ENCODE data around the gene POLR3E. TPM values are rescaled to one million over a fixed set of nuclear protein-coding genes. Genes with fewer than 3 reads are reported as not detected.
A peak's percentile ranks its signal among the peaks of the same experiment; 100 is the strongest.

POLR3E gene
- polyA plus RNA-seq, 1 donor (not counting 4 experiments of a cell fraction or from before 2014, with no cell fraction given): 74.0 TPM

- dilution Hi-C loops (cut with MboI; ENCODE audit: extremely low pct_ligation_motif_present, low sequenced_read_pairs): no loop called here
- Histone ChIP-seq H3K9me3 (ENCODE audit: control insufficient read depth, low read depth, low read length) (no peaks in the 10 kb centered on the region), H3K4me1 (ENCODE audit: control insufficient read depth, extremely low read depth, insufficient read depth, low read length) (no peaks in the 10 kb centered on the region), H3K9ac (ENCODE audit: control insufficient read depth, extremely low read depth, insufficient read depth, low read length) (no peak overlapping the region), H3K79me2 (ENCODE audit: control insufficient read depth, insufficient read depth, low read length) (peaks cover 8% of the 10 kb centered on the region), H3K4me2 (ENCODE audit: control insufficient read depth, extremely low read depth, insufficient read depth, low read depth, low read length) (no peak overlapping the region), H3K4me3 (ENCODE audit: control insufficient read depth in 2 of 3, extremely low read depth in 1 of 3, insufficient read depth in 2 of 3, low read depth in 1 of 3, low read length in 3 of 3) (no peak overlapping the region), H4K20me1 (ENCODE audit: control insufficient read depth, extremely low read depth, insufficient read depth, low read length) (peaks cover 6% of the 10 kb centered on the region), H3K36me3 (ENCODE audit: control insufficient read depth in 2 of 2, extremely low read depth in 1 of 2, insufficient read depth in 2 of 2, low read length in 2 of 2) (no peaks in the 10 kb centered on the region), H3K27me3 (ENCODE audit: control insufficient read depth, extremely low read depth, insufficient read depth, low read length) (no peaks in the 10 kb centered on the region), H3K9me1 (ENCODE audit: control insufficient read depth, extremely low read depth, insufficient read depth, low read length) (no peaks in the 10 kb centered on the region), H2AFZ (ENCODE audit: control insufficient read depth, low read length) (no peak overlapping the region), H3K27ac (ENCODE audit: control insufficient read depth, insufficient read depth, low read length) (no peak overlapping the region)
- FAIRE-seq (no peak), DNase-seq (ENCODE audit: low read depth, low spot score) (no peak)
- TF ChIP-seq EZH2 (IDR thresholded peaks at IDR 0.05; ENCODE audit: low read length) (no peak), CTCF (optimal IDR thresholded peaks at IDR 0.05 in 1 of 3, IDR thresholded peaks at IDR 0.05 in 1 of 3, conservative IDR thresholded peaks at IDR 0.05 in 1 of 3; ENCODE audit: extremely low read depth in 1 of 3, insufficient read depth in 2 of 3, low read length in 3 of 3) (no peak)
Observed at GRCh38 chr16:22293137-22294106, 3.8 kb upstream of the POLR3E start.

- peak overlapping the region; percentile 83 for H2AFZ ChIP-seq (ENCODE audit: control insufficient read depth, low read length)
- dilution Hi-C loops (cut with MboI; ENCODE audit: extremely low pct_ligation_motif_present, low sequenced_read_pairs): no loop called here
- H3K9ac ChIP-seq (ENCODE audit: control insufficient read depth, extremely low read depth, insufficient read depth, low read length): peak overlapping the region; percentile 65
- no peaks in the 10 kb centered on the region for H3K27me3 ChIP-seq (ENCODE audit: control insufficient read depth, extremely low read depth, insufficient read depth, low read length)
- H3K4me2 ChIP-seq (ENCODE audit: control insufficient read depth, extremely low read depth, insufficient read depth, low read depth, low read length): peak overlapping the region; percentile 87
- FAIRE-seq (no peak), DNase-seq (ENCODE audit: low read depth, low spot score) (no peak)
- H3K27ac ChIP-seq (ENCODE audit: control insufficient read depth, insufficient read depth, low read length): peak overlapping the region; percentile 35
- no peaks in the 10 kb centered on the region for H3K9me3 ChIP-seq (ENCODE audit: control insufficient read depth, low read depth, low read length)
- peaks cover 9% of the 10 kb centered on the region for H3K4me1 ChIP-seq (ENCODE audit: control insufficient read depth, extremely low read depth, insufficient read depth, low read length)
- H3K79me2 ChIP-seq (ENCODE audit: control insufficient read depth, insufficient read depth, low read length): peaks cover 35% of the 10 kb centered on the region
- TF ChIP-seq CTCF (optimal IDR thresholded peaks at IDR 0.05 in 1 of 3, IDR thresholded peaks at IDR 0.05 in 1 of 3, conservative IDR thresholded peaks at IDR 0.05 in 1 of 3; ENCODE audit: extremely low read depth in 1 of 3, insufficient read depth in 2 of 3, low read length in 3 of 3): no peak
- no peak for TF ChIP-seq EZH2 (IDR thresholded peaks at IDR 0.05; ENCODE audit: low read length)
- peaks cover 13% of the 10 kb centered on the region for H4K20me1 ChIP-seq (ENCODE audit: control insufficient read depth, extremely low read depth, insufficient read depth, low read length)
- no peaks in the 10 kb centered on the region for H3K9me1 ChIP-seq (ENCODE audit: control insufficient read depth, extremely low read depth, insufficient read depth, low read length)
- H3K36me3 ChIP-seq (ENCODE audit: control insufficient read depth in 2 of 2, extremely low read depth in 1 of 2, insufficient read depth in 2 of 2, low read length in 2 of 2): peaks cover 0 to 9% of the 10 kb centered on the region in 2 experiments
- H3K4me3 ChIP-seq (ENCODE audit: control insufficient read depth in 2 of 3, extremely low read depth in 1 of 3, insufficient read depth in 2 of 3, low read depth in 1 of 3, low read length in 3 of 3): peak overlapping the region; percentile 51 to 76 (median 66)
Observed at GRCh38 chr16:22296225-22297113, 740 bp upstream of the POLR3E start.
